ENCODE measurements around the gene ACYP2. TPM values are rescaled to one million over a fixed set of nuclear protein-coding genes. Genes with fewer than 3 reads are reported as not detected.
A peak's percentile ranks its signal among the peaks of the same experiment; 100 is the strongest.
"Not testable (repeated sequence)": the region's sequence is repeated elsewhere in the genome, so short reads cannot be mapped to it uniquely, and the experiment has no call there.

The ACYP2 gene
- total RNA-seq, 4 donors from 2014 or later = 15.6 to 25.1 (median 21.5) TPM

DNA sequence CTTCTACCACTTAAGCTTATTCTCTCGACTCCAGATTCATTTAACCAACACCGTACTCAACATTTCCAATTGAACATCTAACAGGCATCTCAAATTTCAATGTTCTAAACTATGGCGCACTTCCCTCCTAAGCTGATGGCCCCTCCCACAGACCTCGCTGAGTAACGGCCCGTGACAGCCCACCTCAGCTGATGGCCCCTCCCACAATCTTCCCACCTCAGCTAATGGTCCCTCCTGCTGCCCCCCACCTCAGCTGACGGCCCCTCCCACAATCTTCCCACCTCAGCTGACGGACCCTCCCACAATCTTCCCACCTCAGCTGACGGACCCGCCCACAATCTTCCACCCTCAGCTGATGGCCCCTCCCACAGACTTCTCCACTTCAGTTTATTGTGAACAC lies 197.7 kb downstream of the ACYP2 start:
- peaks cover 0 to 5% (median 0%) of the 10 kb centered on the region in 4 donors for H3K9me3 ChIP-seq
- no peaks in the 10 kb centered on the region for H3K27me3 ChIP-seq
- no peak for DNase-seq (ENCODE audit: low spot score in 2 of 2)
- H3K4me1 ChIP-seq = peaks cover 0 to 4% (median 0%) of the 10 kb centered on the region in 4 donors
- no peak for TF ChIP-seq POLR2A (IDR thresholded peaks at IDR 0.05)
- TF ChIP-seq, protein P1, sequence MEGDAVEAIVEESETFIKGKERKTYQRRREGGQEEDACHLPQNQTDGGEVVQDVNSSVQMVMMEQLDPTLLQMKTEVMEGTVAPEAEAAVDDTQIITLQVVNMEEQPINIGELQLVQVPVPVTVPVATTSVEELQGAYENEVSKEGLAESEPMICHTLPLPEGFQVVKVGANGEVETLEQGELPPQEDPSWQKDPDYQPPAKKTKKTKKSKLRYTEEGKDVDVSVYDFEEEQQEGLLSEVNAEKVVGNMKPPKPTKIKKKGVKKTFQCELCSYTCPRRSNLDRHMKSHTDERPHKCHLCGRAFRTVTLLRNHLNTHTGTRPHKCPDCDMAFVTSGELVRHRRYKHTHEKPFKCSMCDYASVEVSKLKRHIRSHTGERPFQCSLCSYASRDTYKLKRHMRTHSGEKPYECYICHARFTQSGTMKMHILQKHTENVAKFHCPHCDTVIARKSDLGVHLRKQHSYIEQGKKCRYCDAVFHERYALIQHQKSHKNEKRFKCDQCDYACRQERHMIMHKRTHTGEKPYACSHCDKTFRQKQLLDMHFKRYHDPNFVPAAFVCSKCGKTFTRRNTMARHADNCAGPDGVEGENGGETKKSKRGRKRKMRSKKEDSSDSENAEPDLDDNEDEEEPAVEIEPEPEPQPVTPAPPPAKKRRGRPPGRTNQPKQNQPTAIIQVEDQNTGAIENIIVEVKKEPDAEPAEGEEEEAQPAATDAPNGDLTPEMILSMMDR (IDR thresholded peaks at IDR 0.05) = no peak
- no peak for TF ChIP-seq EP300 (IDR thresholded peaks at IDR 0.05)
- no peaks in the 10 kb centered on the region for H3K36me3 ChIP-seq
- no peak overlapping the region for H3K4me3 ChIP-seq
- WGBS, 2 donors = 90 to 93% methylated on average over 9 to 10 of the region's 10 CpGs
- H3K27ac ChIP-seq = no peak overlapping the region

DNA sequence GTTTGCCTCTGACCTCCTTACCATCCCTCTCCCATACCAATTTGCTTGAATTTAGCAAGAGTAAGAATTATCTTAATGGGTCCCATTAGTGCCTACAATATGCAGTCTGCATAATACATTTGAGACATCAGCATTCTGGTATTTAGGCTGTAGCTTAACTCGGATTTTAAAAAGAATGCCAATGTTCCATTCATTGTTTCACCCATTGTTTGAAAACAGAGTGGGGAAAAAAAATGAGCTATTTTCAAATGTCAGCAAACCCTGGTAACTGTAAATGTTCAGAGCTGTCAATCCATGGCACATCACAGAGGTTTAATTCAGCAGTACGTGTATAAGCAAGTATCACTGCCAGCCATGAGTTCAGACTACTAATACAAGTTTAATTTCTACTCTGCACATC lies 202.6 kb downstream of the ACYP2 start:
- peaks cover 0 to 5% (median 0%) of the 10 kb centered on the region in 4 donors for H3K4me1 ChIP-seq
- H3K9me3 ChIP-seq = peaks cover 0 to 5% (median 0%) of the 10 kb centered on the region in 4 donors
- H3K4me3 ChIP-seq = no peak overlapping the region
- no peaks in the 10 kb centered on the region for H3K36me3 ChIP-seq
- H3K27me3 ChIP-seq = no peaks in the 10 kb centered on the region
- TF ChIP-seq POLR2A (IDR thresholded peaks at IDR 0.05) (no peak), EP300 (IDR thresholded peaks at IDR 0.05) (no peak)
- TF ChIP-seq, protein P1 (IDR thresholded peaks at IDR 0.05) = no peak
- H3K27ac ChIP-seq = no peak overlapping the region
- WGBS, 2 donors = 38 to 43% methylated on average over 2 of the region's 2 CpGs
- no peak for DNase-seq (ENCODE audit: low spot score in 2 of 2)

DNA sequence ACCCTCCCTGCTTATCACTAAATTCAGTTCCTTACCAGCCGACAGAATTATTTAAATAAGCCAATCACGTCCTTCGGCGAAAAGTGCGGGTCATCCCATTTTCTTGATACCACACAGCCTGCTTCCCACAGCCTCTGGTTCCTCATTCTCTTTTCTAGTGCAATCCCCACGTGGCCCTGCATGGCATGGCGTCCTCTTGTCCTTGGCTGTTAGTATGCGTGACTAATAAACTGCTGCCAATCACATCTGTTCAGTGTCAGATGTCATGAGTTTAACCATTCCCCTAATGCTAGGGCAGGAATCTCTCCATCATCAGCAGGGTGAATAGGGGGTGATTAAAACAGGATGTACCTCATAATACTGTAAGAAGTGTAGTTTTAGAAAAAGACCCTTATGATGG lies 203.4 kb downstream of the ACYP2 start:
- no peak for TF ChIP-seq EP300 (IDR thresholded peaks at IDR 0.05)
- TF ChIP-seq, protein P1 (IDR thresholded peaks at IDR 0.05) = no peak
- TF ChIP-seq POLR2A (IDR thresholded peaks at IDR 0.05) = no peak
- WGBS, 2 donors = 70 to 88% methylated on average over 8 of the region's 8 CpGs
- DNase-seq (ENCODE audit: low spot score in 2 of 2) = no peak

DNA sequence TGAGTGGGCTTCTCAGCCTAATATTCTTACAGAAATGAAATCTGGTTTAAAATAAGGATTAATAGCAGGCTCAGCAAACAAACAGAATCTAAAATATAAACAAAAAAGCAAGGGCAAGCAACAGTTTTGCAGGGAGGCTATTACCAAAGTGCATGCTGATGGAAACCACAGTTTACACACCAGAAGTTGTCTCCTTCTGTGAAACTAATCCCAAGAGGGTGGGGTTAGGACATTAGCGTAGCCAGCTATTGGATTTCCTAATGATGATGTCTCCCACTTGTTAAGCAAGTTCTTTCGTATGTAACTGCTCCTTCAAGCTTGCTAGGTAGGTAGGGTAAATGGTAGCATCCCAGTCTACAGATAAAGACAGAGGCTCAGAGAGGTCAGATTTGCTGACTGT lies 205.6 kb downstream of the ACYP2 start:
- 41 to 67% methylated on average over 2 of the region's 2 CpGs for WGBS, 2 donors
- TF ChIP-seq, protein P1 (IDR thresholded peaks at IDR 0.05) = no peak
- TF ChIP-seq EP300 (IDR thresholded peaks at IDR 0.05) (no peak), POLR2A (IDR thresholded peaks at IDR 0.05) (no peak)
- peaks cover 0 to 5% (median 0%) of the 10 kb centered on the region in 4 donors for H3K4me1 ChIP-seq

More for the DNA sequence above, 203.4 kb downstream of the ACYP2 start:
- H3K36me3 ChIP-seq = no peaks in the 10 kb centered on the region
- no peaks in the 10 kb centered on the region for H3K27me3 ChIP-seq
- peaks cover 0 to 5% (median 0%) of the 10 kb centered on the region in 4 donors for H3K4me1 ChIP-seq
- no peak overlapping the region for H3K27ac ChIP-seq
- H3K9me3 ChIP-seq = peaks cover 0 to 5% (median 0%) of the 10 kb centered on the region in 4 donors
- no peak overlapping the region for H3K4me3 ChIP-seq

DNA sequence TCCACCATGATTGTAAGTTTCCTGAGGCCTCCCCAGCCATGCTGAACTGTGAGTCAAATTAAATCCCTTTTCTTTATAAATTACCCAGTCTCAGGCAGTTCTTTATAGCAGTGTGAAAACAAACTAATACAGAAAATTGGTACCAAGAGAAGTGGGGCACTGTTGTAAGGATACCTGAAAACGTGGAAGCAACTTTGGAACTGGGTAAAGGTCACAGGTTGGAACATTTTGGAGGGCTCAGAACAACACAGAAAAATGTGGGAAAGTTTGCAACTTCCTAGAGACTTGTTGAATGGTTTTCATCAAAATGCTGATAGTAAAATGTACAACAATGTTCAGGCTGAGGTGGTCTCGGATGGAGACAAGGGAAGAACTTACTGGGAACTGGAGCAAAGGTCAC lies 209.1 kb downstream of the ACYP2 start:
- H3K9me3 ChIP-seq = peaks cover 0 to 14% (median 0%) of the 10 kb centered on the region in 4 donors
- WGBS, 2 donors = 64 to 92% methylated on average over 2 of the region's 2 CpGs
- DNase-seq (ENCODE audit: low spot score in 2 of 2); H3K4me3 ChIP-seq; H3K27me3 ChIP-seq; H3K4me1 ChIP-seq; H3K27ac ChIP-seq; H3K36me3 ChIP-seq: not testable (repeated sequence)

More for the DNA sequence above, 205.6 kb downstream of the ACYP2 start:
- DNase-seq (ENCODE audit: low spot score in 2 of 2) = no peak
- Histone ChIP-seq H3K36me3 (no peaks in the 10 kb centered on the region), H3K9me3 (peaks cover 0 to 19% (median 0%) of the 10 kb centered on the region in 4 donors), H3K4me3 (no peak overlapping the region), H3K27me3 (no peaks in the 10 kb centered on the region), H3K27ac (peak overlapping the region in 2 of 4 donors; percentile 2 to 8)

DNA sequence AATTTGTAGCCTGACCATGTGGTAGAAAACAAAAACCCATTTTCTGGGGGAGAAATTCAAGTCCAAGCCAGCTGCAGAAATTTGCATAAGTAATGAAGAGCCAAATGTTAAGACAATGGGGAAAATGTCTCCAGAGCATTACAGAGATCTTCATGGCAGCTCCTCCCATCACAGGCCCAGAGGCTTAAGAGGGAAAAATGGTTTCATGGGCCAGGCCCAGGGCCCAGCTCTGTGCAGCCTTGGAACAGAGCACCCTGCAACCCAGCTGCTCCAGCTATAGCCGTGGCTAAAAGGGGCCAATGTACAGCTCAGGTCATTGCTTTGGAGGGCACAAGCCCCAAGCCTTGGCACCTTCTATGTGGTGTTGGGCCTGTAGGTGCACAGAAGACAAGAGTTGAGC lies 209.7 kb downstream of the ACYP2 start:
- Histone ChIP-seq H3K9me3 (peaks cover 0 to 14% (median 0%) of the 10 kb centered on the region in 4 donors), H3K27me3 (no peaks in the 10 kb centered on the region), H3K4me1 (peaks cover 0 to 13% (median 3%) of the 10 kb centered on the region in 4 donors), H3K36me3 (no peaks in the 10 kb centered on the region), H3K4me3 (no peak overlapping the region), H3K27ac (no peak overlapping the region)
- no peak for TF ChIP-seq POLR2A (IDR thresholded peaks at IDR 0.05)
- no peak for TF ChIP-seq EP300 (IDR thresholded peaks at IDR 0.05)
- TF ChIP-seq, protein P1 (IDR thresholded peaks at IDR 0.05) = no peak
- DNase-seq (ENCODE audit: low spot score in 2 of 2) = no peak
- WGBS, 2 donors = 100% methylated on average over 1 of the region's 1 CpG
